ENCODE data around the gene KIAA0930.
"Not testable (repeated sequence)": the region's sequence is repeated elsewhere in the genome, so short reads cannot be mapped to it uniquely, and the experiment has no call there.

Gene KIAA0930

GRCh38 chr22:45262931-45263462, 22.3 kb upstream of the KIAA0930 start:
- no peak for DNase-seq (ENCODE audit: low spot score)

- DNase-seq (ENCODE audit: low spot score): no peak
Observed at GRCh38 chr22:45262195-45262930, 21.7 kb upstream of the KIAA0930 start.

GRCh38 chr22:45261407-45262088, 20.9 kb upstream of the KIAA0930 start:
- DNase-seq (ENCODE audit: low spot score): no peak

GRCh38 chr22:45260395-45260759, 19.7 kb upstream of the KIAA0930 start:
- DNase-seq (ENCODE audit: low spot score): not testable (repeated sequence)

GRCh38 chr22:45259754-45260394, 19.2 kb upstream of the KIAA0930 start:
- DNase-seq (ENCODE audit: low spot score): no peak

- DNase-seq (ENCODE audit: low spot score): not testable (repeated sequence)
Observed at GRCh38 chr22:45257941-45258340, 17.2 kb upstream of the KIAA0930 start.

- no peak for DNase-seq (ENCODE audit: low spot score)
Observed at GRCh38 chr22:45254789-45255278, 14.1 kb upstream of the KIAA0930 start.

GRCh38 chr22:45254388-45254787, 13.7 kb upstream of the KIAA0930 start:
- DNase-seq (ENCODE audit: low spot score): no peak

GRCh38 chr22:45253039-45253641, 12.4 kb upstream of the KIAA0930 start:
- DNase-seq (ENCODE audit: low spot score): no peak

GRCh38 chr22:45251825-45252224, 11.1 kb upstream of the KIAA0930 start:
- DNase-seq (ENCODE audit: low spot score): no peak

GRCh38 chr22:45248832-45249561, 8.3 kb upstream of the KIAA0930 start:
- no peak for DNase-seq (ENCODE audit: low spot score)

GRCh38 chr22:45246060-45246985, 5.6 kb upstream of the KIAA0930 start:
- DNase-seq (ENCODE audit: low spot score): no peak

GRCh38 chr22:45244916-45245315, 4.2 kb upstream of the KIAA0930 start:
- no peak for DNase-seq (ENCODE audit: low spot score)

GRCh38 chr22:45242778-45243191, 2.1 kb upstream of the KIAA0930 start:
- DNase-seq (ENCODE audit: low spot score): peak; percentile 40

GRCh38 chr22:45240104-45240809, 437 bp downstream of the KIAA0930 start:
- DNase-seq (ENCODE audit: low spot score): peak; percentile 81

- DNase-seq (ENCODE audit: low spot score): no peak
Observed at GRCh38 chr22:45239681-45240051, 1.0 kb downstream of the KIAA0930 start.

- DNase-seq (ENCODE audit: low spot score): no peak
Observed at GRCh38 chr22:45238957-45239680, 1.6 kb downstream of the KIAA0930 start.

- no peak for DNase-seq (ENCODE audit: low spot score)
Observed at GRCh38 chr22:45238076-45238956, 2.4 kb downstream of the KIAA0930 start.

All from D341Med (cell line).